CD14-positive monocyte (primary cell): ENCODE data around the gene UNC5CL. TPM values are rescaled to one million over a fixed set of nuclear protein-coding genes. Genes with fewer than 3 reads are reported as not detected.

Source experiments
- DNase-seq, 3 donors: peaks; one replicate each; pipeline ENCODE4 v3.0.0-alpha.2; 2011 to 2022
- H2AFZ ChIP-seq: 2 replicates; pipeline ENCODE4 v1.6.0; 2012; ENCODE audit warnings: mild to moderate bottlenecking, low read depth, low read length, inconsistent platforms; ENCODE audit not compliant: insufficient read depth, poor library complexity, severe bottlenecking
- H3K27ac ChIP-seq, 2 donors: 1 replicate in 1 of 2; 2 replicates in 1 of 2; pipeline ENCODE4 v1.5.1; 2012 to 2013; ENCODE audit warnings: low read length in 2 of 2, control low read depth in 1 of 2, inconsistent platforms in 1 of 2, low read depth in 1 of 2, mild to moderate bottlenecking in 1 of 2
- H3K27me3 ChIP-seq, 2 donors: one replicate each; pipeline versions ENCODE4 v1.6.0 to v1.6.1; 2011 to 2013; ENCODE audit warnings: low read length in 2 of 2; ENCODE audit not compliant: control insufficient read depth in 2 of 2, insufficient read depth in 2 of 2
- H3K36me3 ChIP-seq, 2 donors: replicated peaks in 1 of 2; 1 replicate in 1 of 2; 2 replicates in 1 of 2; pipeline versions ENCODE4 v1.5.1 to v1.6.1; 2012 to 2013; ENCODE audit warnings: low read length in 2 of 2, control low read depth in 1 of 2, inconsistent platforms in 1 of 2, mild to moderate bottlenecking in 1 of 2; ENCODE audit not compliant: insufficient read depth in 2 of 2, control insufficient read depth in 1 of 2
- H3K4me1 ChIP-seq, 2 donors: 1 replicate in 1 of 2; 2 replicates in 1 of 2; pipeline versions ENCODE4 v1.5.1 to v1.6.1; 2012 to 2013; ENCODE audit warnings: low read length in 2 of 2, control low read depth in 1 of 2, inconsistent platforms in 1 of 2, mild to moderate bottlenecking in 1 of 2, moderate library complexity in 1 of 2; ENCODE audit not compliant: insufficient read depth in 2 of 2, control insufficient read depth in 1 of 2
- H3K4me2 ChIP-seq: replicated peaks from 2 replicates; pipeline ENCODE3; 2012; ENCODE audit warnings: low read length, moderate library complexity, mild to moderate bottlenecking; ENCODE audit not compliant: poor library complexity, severe bottlenecking; ENCODE audit errors: extremely low read depth
- H3K4me3 ChIP-seq, 3 experiments: fragments of 200-600 bp in 1 of 3; sonication (generic) in 1 of 3; replicated peaks in 1 of 3; 1 replicate in 2 of 3; 2 replicates in 1 of 3; pipeline ENCODE4 v1.5.1; 2011 to 2013; ENCODE audit warnings: low read length in 3 of 3, mild to moderate bottlenecking in 3 of 3, control low read depth in 2 of 3, low read depth in 2 of 3, inconsistent platforms in 1 of 3, moderate library complexity in 1 of 3
- H3K79me2 ChIP-seq: 2 replicates; pipeline ENCODE4 v1.6.0; 2012; ENCODE audit warnings: mild to moderate bottlenecking, control low read depth, inconsistent platforms, low read length, moderate library complexity; ENCODE audit not compliant: insufficient read depth
- H3K9ac ChIP-seq: 2 replicates; pipeline ENCODE4 v1.6.0; 2017; ENCODE audit warnings: low read length, mild to moderate bottlenecking; ENCODE audit not compliant: insufficient read depth, poor library complexity, severe bottlenecking
- H3K9me3 ChIP-seq, 2 donors: replicated peaks in 1 of 2; 1 replicate in 1 of 2; 2 replicates in 1 of 2; pipeline versions ENCODE4 v1.5.1 to v1.6.1; 2012 to 2013; ENCODE audit warnings: low read length in 2 of 2, control low read depth in 1 of 2; ENCODE audit not compliant: control insufficient read depth in 1 of 2, insufficient read depth in 1 of 2
- H4K20me1 ChIP-seq: 2 replicates; pipeline ENCODE4 v1.6.0; 2012; ENCODE audit warnings: mild to moderate bottlenecking, low read length, control low read depth, moderate library complexity; ENCODE audit not compliant: insufficient read depth
- H3K27ac Mint-ChIP-seq, 7 donors: one replicate each; pipeline ENCODE4 v1.8.0; 2020; ENCODE audit warnings: mild to moderate bottlenecking in 7 of 7, mixed read lengths in 7 of 7, moderate library complexity in 6 of 7, inconsistent platforms in 2 of 7
- H3K27me3 Mint-ChIP-seq, 3 donors: one replicate each; pipeline ENCODE4 v1.8.0; 2021 to 2022; ENCODE audit warnings: low read depth in 3 of 3, mild to moderate bottlenecking in 3 of 3, mixed read lengths in 3 of 3, moderate library complexity in 3 of 3, inconsistent platforms in 1 of 3
- H3K36me3 Mint-ChIP-seq, 2 donors: one replicate each; pipeline ENCODE4 v1.8.0; 2020; ENCODE audit warnings: mixed read lengths in 2 of 2, inconsistent platforms in 1 of 2, mild to moderate bottlenecking in 1 of 2
- H3K4me1 Mint-ChIP-seq: one replicate; pipeline ENCODE4 v1.8.0; 2020; ENCODE audit warnings: mild to moderate bottlenecking, mixed read lengths
- H3K4me3 Mint-ChIP-seq, 2 donors: one replicate each; pipeline ENCODE4 v1.8.0; 2020; ENCODE audit warnings: mild to moderate bottlenecking in 2 of 2, mixed read lengths in 2 of 2, moderate library complexity in 1 of 2
- H3K9me3 Mint-ChIP-seq, 7 donors: one replicate each; pipeline ENCODE4 v1.8.0; 2020 to 2022; ENCODE audit warnings: mixed read lengths in 7 of 7, mild to moderate bottlenecking in 6 of 7, moderate library complexity in 6 of 7, inconsistent platforms in 2 of 7
- WGBS: methylation state at CpG from one replicate; pipeline ENCODE4 v1.1.5; 2013; ENCODE audit warnings: missing lambda C conversion rate; ENCODE audit not compliant: insufficient coverage; 5-methylcytosine and 5-hydroxymethylcytosine counted together
- intact Hi-C, 2 donors: fragments of 100-400 bp; cut with micrococcal nuclease; formaldehyde crosslinking; loops; one replicate each; pipeline versions ENCODE4 v1.15.0 to v1.15.1; 2023
- polyA plus RNA-seq, 3 donors: library from polyadenylated mRNA; depleted of rRNA in 1 of 3; unstranded in 2 of 3; stranded (reverse) in 1 of 3; fragments of 300-500 nt in 2 of 3; fragments of >200 nt in 1 of 3; fragmentation: Illumina TruSeq in 2 of 3; gene quantifications; 1 replicate in 2 of 3; 2 replicates in 1 of 3; pipeline ENCODE4 v1.2.3, GENCODE V29; 2012 to 2021
- TF ChIP-seq, protein P1 (sequence below): fragments of 200-600 bp; IDR thresholded peaks from one replicate; pipeline ENCODE4 v1.8.0; 2022; ENCODE audit warnings: antibody characterized with exemption, mild to moderate bottlenecking

The UNC5CL gene
- polyA plus RNA-seq, 3 donors: 0.09 to 2.3 TPM; not detected in 1

DNA sequence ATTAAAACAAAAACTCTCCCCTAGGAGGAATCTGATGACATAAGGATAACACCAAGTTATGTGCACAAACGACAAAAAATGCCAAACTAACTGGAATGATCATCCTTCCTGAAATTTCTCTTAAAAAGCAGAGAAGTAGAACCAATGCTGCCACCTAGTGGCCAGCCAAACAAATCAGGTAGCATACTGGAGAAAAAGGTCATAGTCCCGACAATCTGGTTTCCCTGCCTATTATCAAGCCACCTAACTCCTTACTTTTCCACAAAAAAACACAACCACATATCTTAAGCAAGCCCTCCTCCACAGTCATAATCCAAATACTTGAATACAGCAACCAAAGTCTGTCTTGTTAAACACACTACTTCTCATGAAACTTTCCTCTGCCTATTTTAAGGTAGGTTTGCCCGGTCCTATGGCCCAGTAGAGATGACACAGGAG is 27.9 kb upstream of the UNC5CL start:
- Histone ChIP-seq H3K36me3 (peaks cover 34 to 74% of the 10 kb centered on the region in 2 donors), H2AFZ (no peak overlapping the region), H3K4me3 (no peak overlapping the region), H3K4me1 (peaks cover 6 to 9% of the 10 kb centered on the region in 2 donors), H3K27ac (no peak overlapping the region), H3K9ac (no peak overlapping the region), H3K79me2 (peaks cover 7% of the 10 kb centered on the region), H3K4me2 (no peak overlapping the region), H4K20me1 (no peaks in the 10 kb centered on the region), H3K9me3 (no peaks in the 10 kb centered on the region), H3K27me3 (no peaks in the 10 kb centered on the region)
- peak; percentile 61 to 74 (median 69) for DNase-seq
- Mint-ChIP-seq H3K4me3 (no peak overlapping the region), H3K27ac (no peak overlapping the region), H3K27me3 (no peaks in the 10 kb centered on the region), H3K9me3 (no peaks in the 10 kb centered on the region), H3K36me3 (peaks cover 64 to 67% of the 10 kb centered on the region in 2 donors), H3K4me1 (peaks cover 10% of the 10 kb centered on the region)
- intact Hi-C loops: no loop called here
- TF ChIP-seq, protein P1, sequence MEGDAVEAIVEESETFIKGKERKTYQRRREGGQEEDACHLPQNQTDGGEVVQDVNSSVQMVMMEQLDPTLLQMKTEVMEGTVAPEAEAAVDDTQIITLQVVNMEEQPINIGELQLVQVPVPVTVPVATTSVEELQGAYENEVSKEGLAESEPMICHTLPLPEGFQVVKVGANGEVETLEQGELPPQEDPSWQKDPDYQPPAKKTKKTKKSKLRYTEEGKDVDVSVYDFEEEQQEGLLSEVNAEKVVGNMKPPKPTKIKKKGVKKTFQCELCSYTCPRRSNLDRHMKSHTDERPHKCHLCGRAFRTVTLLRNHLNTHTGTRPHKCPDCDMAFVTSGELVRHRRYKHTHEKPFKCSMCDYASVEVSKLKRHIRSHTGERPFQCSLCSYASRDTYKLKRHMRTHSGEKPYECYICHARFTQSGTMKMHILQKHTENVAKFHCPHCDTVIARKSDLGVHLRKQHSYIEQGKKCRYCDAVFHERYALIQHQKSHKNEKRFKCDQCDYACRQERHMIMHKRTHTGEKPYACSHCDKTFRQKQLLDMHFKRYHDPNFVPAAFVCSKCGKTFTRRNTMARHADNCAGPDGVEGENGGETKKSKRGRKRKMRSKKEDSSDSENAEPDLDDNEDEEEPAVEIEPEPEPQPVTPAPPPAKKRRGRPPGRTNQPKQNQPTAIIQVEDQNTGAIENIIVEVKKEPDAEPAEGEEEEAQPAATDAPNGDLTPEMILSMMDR: peak; percentile 94
- 0% methylated on average over 2 of the region's 3 CpGs for WGBS

DNA sequence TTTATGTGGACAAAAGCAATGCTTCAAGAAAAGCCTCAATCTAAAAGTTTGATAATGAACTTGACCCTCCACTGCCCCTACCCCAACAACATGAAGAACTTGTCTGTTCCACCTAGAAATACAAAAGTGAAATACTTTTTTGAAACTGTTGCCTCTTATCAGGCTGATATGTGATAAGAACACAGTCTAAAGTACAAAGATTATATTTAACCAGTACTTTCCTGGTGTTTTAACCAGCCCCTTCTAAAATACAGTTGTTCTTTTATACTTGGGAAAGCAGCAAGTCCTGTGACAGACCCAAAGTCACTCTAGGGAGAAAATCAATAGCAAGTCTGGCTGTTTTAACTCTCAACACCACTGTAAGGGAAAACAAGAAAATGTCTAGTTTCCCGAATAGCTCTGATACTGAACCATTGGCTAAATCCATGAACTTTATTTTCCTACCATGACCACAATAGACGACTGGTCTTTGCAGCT is 26.6 kb upstream of the UNC5CL start:
- Histone ChIP-seq H3K79me2 (peaks cover 6% of the 10 kb centered on the region), H3K9ac (no peak overlapping the region), H2AFZ (no peak overlapping the region), H3K27ac (no peak overlapping the region), H3K9me3 (no peaks in the 10 kb centered on the region), H3K27me3 (no peaks in the 10 kb centered on the region), H3K36me3 (peaks cover 40 to 87% of the 10 kb centered on the region in 2 donors), H4K20me1 (no peaks in the 10 kb centered on the region), H3K4me1 (peaks cover 0 to under 1% of the 10 kb centered on the region in 2 donors), H3K4me3 (no peak overlapping the region), H3K4me2 (no peak overlapping the region)
- H3K4me3 Mint-ChIP-seq: no peak overlapping the region
- WGBS: no CpG with 5 or more reads among the region's 2 CpGs
- intact Hi-C loops: loop anchor here in 1 of 2 donors (2.0 kb wide), 1 partner anchor 59 kb away; no protein-coding TSS in a partner anchor
- no peaks in the 10 kb centered on the region for H3K27me3 Mint-ChIP-seq
- no peak overlapping the region for H3K27ac Mint-ChIP-seq
- H3K9me3 Mint-ChIP-seq: no peaks in the 10 kb centered on the region
- peaks cover 75 to 78% of the 10 kb centered on the region in 2 donors for H3K36me3 Mint-ChIP-seq
- TF ChIP-seq, protein P1: no peak
- DNase-seq: no peak
- peaks cover 3% of the 10 kb centered on the region for H3K4me1 Mint-ChIP-seq
